ENCODE results near the gene GHRHR.

GRCh38 chr7:30929686-30930085 lies 34.1 kb upstream of the GHRHR start:
- TF ChIP-seq CTCF (IDR thresholded peaks at IDR 0.05), result no peak
- no peak for TF ChIP-seq POLR2A (IDR thresholded peaks at IDR 0.05)

All from esophagus squamous epithelium (tissue), 4 donors.